H9 (cell line): ENCODE measurements around the gene ROCK2. TPM values are rescaled to one million over a fixed set of nuclear protein-coding genes. Genes with fewer than 3 reads are reported as not detected.

Experiments used
- DNase-seq: peaks from one replicate; pipeline ENCODE4 v3.0.0-alpha.2; 2017
- H2AFZ ChIP-seq: one replicate; pipeline ENCODE4 v1.6.1; 2013; ENCODE audit warnings: mild to moderate bottlenecking, low read length, control low read depth, moderate library complexity
- H2AK5ac ChIP-seq: 2 replicates; pipeline ENCODE4 v1.6.1; 2013; ENCODE audit warnings: low read length, control low read depth, mixed read lengths; ENCODE audit not compliant: insufficient read length
- H2BK120ac ChIP-seq: one replicate; pipeline ENCODE4 v1.6.1; 2013; ENCODE audit warnings: low read depth, mild to moderate bottlenecking, low read length, control low read depth, inconsistent platforms; ENCODE audit not compliant: poor library complexity, severe bottlenecking
- H2BK12ac ChIP-seq: 2 replicates; pipeline ENCODE4 v1.6.1; 2013; ENCODE audit warnings: low read length, control low read depth, mixed read lengths, low read depth; ENCODE audit not compliant: insufficient read length
- H2BK15ac ChIP-seq: 2 replicates; pipeline ENCODE4 v1.6.1; 2013; ENCODE audit warnings: low read depth, low read length, control low read depth
- H2BK20ac ChIP-seq: one replicate; pipeline ENCODE4 v1.6.1; 2013; ENCODE audit warnings: low read depth, mild to moderate bottlenecking, low read length, control low read depth, inconsistent platforms; ENCODE audit not compliant: poor library complexity, severe bottlenecking
- H2BK5ac ChIP-seq: 2 replicates; pipeline ENCODE4 v1.6.1; 2013; ENCODE audit warnings: low read length, control low read depth, mixed read lengths; ENCODE audit not compliant: insufficient read length
- H3K14ac ChIP-seq: 2 replicates; pipeline ENCODE4 v1.6.1; 2013; ENCODE audit warnings: low read length, control low read depth; ENCODE audit not compliant: insufficient read depth
- H3K18ac ChIP-seq: 2 replicates; pipeline ENCODE4 v1.6.1; 2013; ENCODE audit warnings: low read depth, mild to moderate bottlenecking, mixed read lengths, low read length, control low read depth; ENCODE audit not compliant: insufficient read length
- H3K23ac ChIP-seq: 2 replicates; pipeline ENCODE4 v1.6.1; 2013; ENCODE audit warnings: low read length, control low read depth, mixed read lengths, low read depth; ENCODE audit not compliant: insufficient read length
- H3K23me2 ChIP-seq: 2 replicates; pipeline ENCODE4 v1.6.1; 2013; ENCODE audit warnings: low read depth, mild to moderate bottlenecking, mixed read lengths, low read length, control low read depth; ENCODE audit not compliant: insufficient read length, poor library complexity, severe bottlenecking
- H3K27ac ChIP-seq: 2 replicates; pipeline ENCODE4 v1.5.1; 2013; ENCODE audit warnings: low read length, control low read depth, mixed read lengths, low read depth; ENCODE audit not compliant: insufficient read length
- H3K27me3 ChIP-seq: 2 replicates; pipeline ENCODE4 v1.6.1; 2013; ENCODE audit warnings: low read length, control low read depth, inconsistent platforms; ENCODE audit not compliant: insufficient read depth
- H3K4ac ChIP-seq: 2 replicates; pipeline ENCODE4 v1.6.1; 2013; ENCODE audit warnings: low read depth, mild to moderate bottlenecking, control low read depth, inconsistent platforms, low read length, moderate library complexity
- H3K4me1 ChIP-seq: 2 replicates; pipeline ENCODE4 v1.6.1; 2013; ENCODE audit warnings: low read length, control low read depth, inconsistent platforms; ENCODE audit not compliant: insufficient read depth
- H3K4me2 ChIP-seq: 2 replicates; pipeline ENCODE4 v1.6.1; 2013; ENCODE audit warnings: low read length, control low read depth, mixed read lengths; ENCODE audit not compliant: insufficient read length, insufficient read depth
- H3K56ac ChIP-seq: 2 replicates; pipeline ENCODE4 v1.6.1; 2013; ENCODE audit warnings: low read depth, mild to moderate bottlenecking, mixed read lengths, low read length, control low read depth; ENCODE audit not compliant: insufficient read length
- H3K79me1 ChIP-seq: 2 replicates; pipeline ENCODE4 v1.6.1; 2013; ENCODE audit warnings: low read depth, mild to moderate bottlenecking, moderate library complexity, low read length, control low read depth, inconsistent platforms; ENCODE audit not compliant: insufficient read depth, poor library complexity, severe bottlenecking
- H3K79me2 ChIP-seq: 2 replicates; pipeline ENCODE4 v1.6.1; 2013; ENCODE audit warnings: low read length, control low read depth, inconsistent platforms; ENCODE audit not compliant: insufficient read depth
- H3K9ac ChIP-seq: 2 replicates; pipeline ENCODE4 v1.6.1; 2013; ENCODE audit warnings: low read length, control low read depth, mixed read lengths; ENCODE audit not compliant: insufficient read length; ENCODE audit errors: extremely low read depth
- H3K9me3 ChIP-seq: one replicate; pipeline ENCODE4 v1.6.1; 2013; ENCODE audit warnings: low read depth, low read length, inconsistent platforms; ENCODE audit not compliant: control insufficient read depth
- H3T11ph ChIP-seq: one replicate; pipeline ENCODE4 v1.6.1; 2013; ENCODE audit warnings: mild to moderate bottlenecking, low read length, control low read depth, inconsistent platforms
- H4K20me1 ChIP-seq: one replicate; pipeline ENCODE4 v1.6.1; 2013; ENCODE audit not compliant: control insufficient read depth, insufficient read length, insufficient read depth
- H4K5ac ChIP-seq: 2 replicates; pipeline ENCODE4 v1.6.1; 2013; ENCODE audit warnings: low read depth, mild to moderate bottlenecking, mixed read lengths, low read length, control low read depth; ENCODE audit not compliant: insufficient read length
- H4K8ac ChIP-seq: replicated peaks from 2 replicates; pipeline ENCODE4 v1.6.1; 2013; ENCODE audit warnings: low read length, control low read depth, mixed read lengths, low read depth; ENCODE audit not compliant: insufficient read length
- H4K91ac ChIP-seq: 2 replicates; pipeline ENCODE4 v1.6.1; 2013; ENCODE audit warnings: low read depth, mild to moderate bottlenecking, moderate library complexity, mixed read lengths, low read length, control low read depth; ENCODE audit not compliant: insufficient read length
- H3K27ac Mint-ChIP-seq, 3 experiments: 2 replicates in 2 of 3; 3 replicates in 1 of 3; pipeline ENCODE4 v1.8.0; 2020 to 2021; ENCODE audit warnings: mixed read lengths in 3 of 3, mild to moderate bottlenecking in 1 of 3, moderate library complexity in 1 of 3
- H3K27me3 Mint-ChIP-seq: 2 replicates; pipeline ENCODE4 v1.8.0; 2021; ENCODE audit warnings: low read depth, mild to moderate bottlenecking, moderate library complexity, mixed read lengths
- H3K36me3 Mint-ChIP-seq, 3 experiments: 2 replicates in 2 of 3; 3 replicates in 1 of 3; pipeline ENCODE4 v1.8.0; 2020 to 2021; ENCODE audit warnings: low read depth in 3 of 3, mixed read lengths in 3 of 3; ENCODE audit not compliant: insufficient read depth in 1 of 3
- H3K4me1 Mint-ChIP-seq, 2 experiments: 2 replicates each; pipeline ENCODE4 v1.8.0; 2020; ENCODE audit warnings: mixed read lengths in 2 of 2
- H3K4me3 Mint-ChIP-seq, 2 experiments: 2 replicates in 1 of 2; 3 replicates in 1 of 2; pipeline ENCODE4 v1.8.0; 2020 to 2021; ENCODE audit warnings: mild to moderate bottlenecking in 2 of 2, mixed read lengths in 2 of 2, moderate library complexity in 1 of 2
- H3K9me3 Mint-ChIP-seq, 2 experiments: 2 replicates in 1 of 2; 3 replicates in 1 of 2; pipeline ENCODE4 v1.8.0; 2020; ENCODE audit warnings: mild to moderate bottlenecking in 2 of 2, mixed read lengths in 2 of 2, moderate library complexity in 1 of 2
- CTCF ChIP-seq: fragments of 200-600 bp; sonication (generic); conservative IDR thresholded peaks from 3 replicates; pipeline ENCODE4 v1.8.0; 2021; ENCODE audit warnings: antibody characterized with exemption, mild to moderate bottlenecking
- WGBS: extraction: QIAGEN DNeasy Blood & Tissue Kit; methylation state at CpG from one replicate; pipeline ENCODE4 v1.1.7; 2013; ENCODE audit warnings: missing lambda C conversion rate, low lambda C conversion rate, mixed read lengths; ENCODE audit not compliant: insufficient read length; ENCODE audit errors: extremely low coverage; 5-methylcytosine and 5-hydroxymethylcytosine counted together
- total RNA-seq: library from RNA; stranded (reverse); gene quantifications from 2 replicates; pipeline ENCODE4 v1.2.1, GENCODE V29; 2021

ROCK2 gene
- total RNA-seq, 1 experiment from 2014 or later, result 33.2 TPM

GRCh38 chr2:11159574-11160170 lies 184.8 kb downstream of the ROCK2 start:
- no peak overlapping the region for H3K9ac ChIP-seq
- peaks cover 7 to 18% of the 10 kb centered on the region in 2 experiments for H3K4me1 Mint-ChIP-seq
- H4K20me1 ChIP-seq, result no peaks in the 10 kb centered on the region
- H3K23me2 ChIP-seq, result peaks cover 2% of the 10 kb centered on the region
- H4K91ac ChIP-seq, result no peak overlapping the region
- no peak overlapping the region for H3K4me3 Mint-ChIP-seq
- H2BK20ac ChIP-seq, result no peak overlapping the region
- H3K14ac ChIP-seq, result no peak overlapping the region
- H3K4ac ChIP-seq, result no peak overlapping the region
- no peaks in the 10 kb centered on the region for H3K9me3 ChIP-seq
- H3K18ac ChIP-seq, result no peak overlapping the region
- H3K27me3 Mint-ChIP-seq, result peaks cover 7% of the 10 kb centered on the region
- H3K9me3 Mint-ChIP-seq, result no peaks in the 10 kb centered on the region
- no peak for DNase-seq
- H3K36me3 Mint-ChIP-seq, result no peaks in the 10 kb centered on the region; a peak in 1 of 7 replicates
- H3K56ac ChIP-seq, result no peak overlapping the region
- no peak overlapping the region for H4K5ac ChIP-seq
- peak overlapping the region in 1 of 3 experiments; percentile 44; a peak in 1 of 7 replicates for H3K27ac Mint-ChIP-seq
- H3K79me2 ChIP-seq, result no peaks in the 10 kb centered on the region
- TF ChIP-seq CTCF, result no peak
- no peaks in the 10 kb centered on the region for H3K79me1 ChIP-seq
- H3T11ph ChIP-seq, result no peak overlapping the region
- H4K8ac ChIP-seq, result no peak overlapping the region
- no peak overlapping the region for H2BK12ac ChIP-seq
- H2AFZ ChIP-seq, result no peak overlapping the region
- no peaks in the 10 kb centered on the region for H3K27me3 ChIP-seq
- no peak overlapping the region for H2BK5ac ChIP-seq
- no peak overlapping the region for H3K23ac ChIP-seq
- H2AK5ac ChIP-seq, result no peak overlapping the region
- H3K4me2 ChIP-seq, result no peak overlapping the region
- H3K4me1 ChIP-seq, result no peaks in the 10 kb centered on the region
- WGBS, result no CpG with 5 or more reads among the region's 14 CpGs
- no peak overlapping the region for H2BK15ac ChIP-seq
- H3K27ac ChIP-seq, result no peak overlapping the region
- no peak overlapping the region for H2BK120ac ChIP-seq
